GM23338 (cell line): ENCODE results near the gene UGT1A10. TPM values are rescaled to one million over a fixed set of nuclear protein-coding genes. Genes with fewer than 3 reads are reported as not detected.

Experiments
- ATAC-seq: fragments of 200-7000 bp; cut with Tn5 transposase; 3 replicates; pipeline ENCODE4 v1.9.1; 2020
- DNase-seq: peaks from one replicate; pipeline ENCODE4 v3.0.0-alpha.2; 2015; ENCODE audit warnings: low spot score
- H2AFZ ChIP-seq: fragments of 200-600 bp; sonication (generic); 2 replicates; pipeline ENCODE4 v1.8.0; 2016; ENCODE audit warnings: antibody characterized with exemption, mild to moderate bottlenecking, moderate library complexity
- H3F3A ChIP-seq: fragments of 200-600 bp; sonication (generic); replicated peaks from 2 replicates; pipeline ENCODE4 v1.8.0; 2017; ENCODE audit warnings: antibody characterized with exemption, mixed run types, low read depth
- H3K27ac ChIP-seq: fragments of 200-600 bp; sonication (generic); 2 replicates; pipeline ENCODE4 v1.6.1; 2016; ENCODE audit warnings: low read depth
- H3K27me3 ChIP-seq: fragments of 200-600 bp; sonication (generic); 2 replicates; pipeline ENCODE4 v1.8.0; 2016; ENCODE audit warnings: mild to moderate bottlenecking, mixed run types, moderate library complexity; ENCODE audit not compliant: insufficient read depth
- H3K36me3 ChIP-seq: fragments of 200-600 bp; sonication (generic); 2 replicates; pipeline ENCODE4 v1.8.0; 2016; ENCODE audit warnings: mild to moderate bottlenecking; ENCODE audit not compliant: insufficient read depth
- H3K4me1 ChIP-seq: fragments of 200-600 bp; sonication (generic); 2 replicates; pipeline ENCODE4 v1.8.0; 2016; ENCODE audit warnings: mild to moderate bottlenecking, moderate library complexity; ENCODE audit not compliant: insufficient read depth
- H3K4me2 ChIP-seq: fragments of 200-600 bp; sonication (generic); 2 replicates; pipeline ENCODE4 v1.7.1; 2017; ENCODE audit warnings: mixed run types
- H3K4me3 ChIP-seq: fragments of 200-600 bp; sonication (generic); 2 replicates; pipeline ENCODE4 v1.6.1; 2016; ENCODE audit warnings: mixed run types
- H3K79me2 ChIP-seq: fragments of 200-600 bp; sonication (generic); replicated peaks from 2 replicates; pipeline ENCODE4 v1.8.0; 2017; ENCODE audit warnings: mild to moderate bottlenecking; ENCODE audit not compliant: insufficient read depth
- H3K9me2 ChIP-seq: fragments of 200-600 bp; sonication (generic); 2 replicates; pipeline ENCODE4 v1.8.0; 2017; ENCODE audit not compliant: insufficient read depth
- H4K20me1 ChIP-seq: fragments of 200-600 bp; sonication (generic); replicated peaks from 2 replicates; pipeline ENCODE4 v1.8.0; 2017; ENCODE audit warnings: mild to moderate bottlenecking; ENCODE audit not compliant: insufficient read depth
- H3K27ac Mint-ChIP-seq: 2 replicates; pipeline ENCODE4 v1.8.0; 2020; ENCODE audit warnings: inconsistent platforms, mild to moderate bottlenecking, moderate library complexity, mixed read lengths
- H3K27me3 Mint-ChIP-seq: 3 replicates; pipeline ENCODE4 v1.8.0; 2022; ENCODE audit warnings: low read depth, mild to moderate bottlenecking, moderate library complexity, mixed read lengths, inconsistent platforms; ENCODE audit not compliant: insufficient read depth, poor library complexity
- H3K36me3 Mint-ChIP-seq: 3 replicates; pipeline ENCODE4 v1.8.0; 2021; ENCODE audit warnings: low read depth, mild to moderate bottlenecking, inconsistent platforms, moderate library complexity, mixed read lengths
- H3K4me1 Mint-ChIP-seq: 3 replicates; pipeline ENCODE4 v1.8.0; 2020; ENCODE audit warnings: mild to moderate bottlenecking, inconsistent platforms, mixed read lengths
- H3K4me3 Mint-ChIP-seq: 3 replicates; pipeline ENCODE4 v1.8.0; 2021; ENCODE audit warnings: moderate library complexity, mild to moderate bottlenecking, inconsistent platforms, mixed read lengths
- H3K9me3 Mint-ChIP-seq: 3 replicates; pipeline ENCODE4 v1.8.0; 2020; ENCODE audit warnings: moderate library complexity, mild to moderate bottlenecking, inconsistent platforms, mixed read lengths
- CREB1 ChIP-seq: fragments of 250-450 bp; sonication (Bioruptor Pico); IDR thresholded peaks from 2 replicates; pipeline ENCODE4 v1.5.0; 2020; ENCODE audit warnings: low read depth, mild to moderate bottlenecking, moderate library complexity
- CTCF ChIP-seq, 2 experiments: fragments of 200-600 bp in 1 of 2; sonication (generic) in 1 of 2; conservative IDR thresholded peaks; 2 replicates each; pipeline versions ENCODE4 v1.5.1 to v1.6.1; 2016 to 2017; ENCODE audit warnings: antibody characterized with exemption in 2 of 2, low read depth in 2 of 2, mild to moderate bottlenecking in 2 of 2, moderate library complexity in 1 of 2
- ETS1 ChIP-seq: IDR thresholded peaks from 2 replicates; pipeline ENCODE4 v1.6.1; 2016; ENCODE audit warnings: antibody characterized with exemption
- EZH2 ChIP-seq: fragments of 200-600 bp; sonication (generic); IDR thresholded peaks from one replicate; pipeline ENCODE4 v1.8.0; 2017; ENCODE audit warnings: antibody characterized with exemption, mild to moderate bottlenecking, low read depth; ENCODE audit not compliant: unreplicated experiment
- EZH2phosphoT487 ChIP-seq: fragments of 200-600 bp; sonication (generic); IDR thresholded peaks from one replicate; pipeline ENCODE4 v1.8.1; 2018; ENCODE audit warnings: antibody characterized with exemption; ENCODE audit not compliant: unreplicated experiment
- JUNB ChIP-seq: IDR thresholded peaks from one replicate; pipeline ENCODE4 v1.6.1; 2016; ENCODE audit warnings: antibody characterized with exemption; ENCODE audit not compliant: unreplicated experiment
- NANOG ChIP-seq: IDR thresholded peaks from 2 replicates; pipeline ENCODE4 v1.6.1; 2016; ENCODE audit warnings: antibody characterized with exemption, borderline replicate concordance
- POLR2AphosphoS5 ChIP-seq: IDR thresholded peaks from 2 replicates; pipeline ENCODE4 v1.6.1; 2016; ENCODE audit warnings: antibody characterized with exemption, low read depth
- REST ChIP-seq: IDR thresholded peaks from one replicate; pipeline ENCODE4 v1.6.1; 2018; ENCODE audit warnings: antibody characterized with exemption; ENCODE audit not compliant: unreplicated experiment
- STAT1 ChIP-seq: IDR thresholded peaks from one replicate; pipeline ENCODE4 v1.6.1; 2016; ENCODE audit warnings: antibody characterized with exemption; ENCODE audit not compliant: unreplicated experiment
- ZNF114 ChIP-seq: fragments of 250-450 bp; sonication (Bioruptor Pico); IDR thresholded peaks from 2 replicates; pipeline ENCODE4 v1.5.0; 2020; ENCODE audit warnings: mild to moderate bottlenecking, moderate library complexity
- ZNF331 ChIP-seq: fragments of 250-450 bp; sonication (Bioruptor Pico); IDR thresholded peaks from 2 replicates; pipeline ENCODE4 v1.5.0; 2020; ENCODE audit warnings: low read depth, mild to moderate bottlenecking, moderate library complexity
- ZNF462 ChIP-seq: fragments of 250-450 bp; sonication (Bioruptor Pico); IDR thresholded peaks from 2 replicates; pipeline ENCODE4 v1.5.0; 2020; ENCODE audit warnings: mild to moderate bottlenecking, moderate library complexity
- polyA plus RNA-seq: library from polyadenylated mRNA; unstranded; fragments of >200 nt; fragmentation: Nextera tagmentation; extraction: Ambion mirVana; gene quantifications from 2 replicates; pipeline ENCODE4 v1.2.1, GENCODE V29; 2016
- total RNA-seq: library from RNA; depleted of rRNA; stranded (reverse); fragments of >200 nt; shearing (Covaris generic); gene quantifications from 2 replicates; pipeline ENCODE4 v1.2.3, GENCODE V29; 2014

The UGT1A10 gene
- total and polyA plus RNA-seq, 2 experiments from 2014 or later, result not detected

GRCh38 chr2:233789554-233789953, 153.3 kb downstream of the UGT1A10 start:
- ATAC-seq, result no peak
- no peaks in the 10 kb centered on the region for H4K20me1 ChIP-seq
- no peak overlapping the region for H3K4me2 ChIP-seq
- no peaks in the 10 kb centered on the region for H3F3A ChIP-seq
- H3K27me3 ChIP-seq, result no peaks in the 10 kb centered on the region
- DNase-seq, result no peak
- Mint-ChIP-seq H3K27me3 (peaks cover 11% of the 10 kb centered on the region), H3K9me3 (peaks cover 12% of the 10 kb centered on the region; the same call in 2 of the 3 replicates), H3K36me3 (no peaks in the 10 kb centered on the region; the same call in 2 of the 3 replicates), H3K4me1 (no peaks in the 10 kb centered on the region; the same call in 2 of the 3 replicates), H3K27ac (no peak overlapping the region), H3K4me3 (no peak overlapping the region)
- H3K79me2 ChIP-seq, result no peaks in the 10 kb centered on the region
- TF ChIP-seq POLR2AphosphoS5, result no peak
- no peak for TF ChIP-seq ZNF331
- no peak for TF ChIP-seq ETS1
- no peak for TF ChIP-seq REST
- TF ChIP-seq ZNF114, result no peak
- TF ChIP-seq STAT1, result no peak
- no peak for TF ChIP-seq EZH2
- no peak for TF ChIP-seq NANOG
- no peak for TF ChIP-seq CTCF (conservative IDR thresholded peaks at IDR 0.05; ENCODE audit: low read depth in 2 of 2)
- no peak for TF ChIP-seq EZH2phosphoT487
- no peak for TF ChIP-seq CREB1 (CRISPR knock-in tag)
- TF ChIP-seq JUNB, result no peak
- no peak for TF ChIP-seq ZNF462 (CRISPR knock-in tag)
- H2AFZ ChIP-seq, result no peak overlapping the region
- H3K27ac ChIP-seq, result no peak overlapping the region
- H3K9me2 ChIP-seq, result no peaks in the 10 kb centered on the region
- no peaks in the 10 kb centered on the region for H3K4me1 ChIP-seq
- H3K36me3 ChIP-seq, result no peaks in the 10 kb centered on the region
- no peak overlapping the region for H3K4me3 ChIP-seq
